Measurements from ENCODE around the gene MAP6. TPM values are rescaled to one million over a fixed set of nuclear protein-coding genes. Genes with fewer than 3 reads are reported as not detected.

The MAP6 gene
- total RNA-seq, 1 experiment from 2014 or later: not detected

DNA sequence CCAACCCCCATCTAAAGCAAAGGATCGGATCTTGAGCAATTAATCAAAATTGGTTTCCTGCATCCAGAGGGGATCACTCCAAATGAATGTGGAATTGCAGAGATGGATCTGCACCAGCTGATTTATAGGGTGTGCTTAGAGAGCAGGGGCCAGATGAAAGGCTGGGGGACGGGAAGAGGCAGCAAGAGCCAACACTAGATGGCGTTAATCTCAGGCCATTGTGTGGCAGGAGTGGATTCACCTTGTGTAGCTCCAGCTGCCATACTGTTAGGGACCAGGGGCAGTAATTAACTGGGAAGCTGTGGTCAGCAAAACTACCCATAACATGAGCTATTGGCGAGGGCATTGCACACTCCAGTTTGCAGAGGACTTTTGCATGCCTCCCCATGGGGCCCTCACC is 71.2 kb downstream of the MAP6 start (continued):
- TF ChIP-seq, protein P1, sequence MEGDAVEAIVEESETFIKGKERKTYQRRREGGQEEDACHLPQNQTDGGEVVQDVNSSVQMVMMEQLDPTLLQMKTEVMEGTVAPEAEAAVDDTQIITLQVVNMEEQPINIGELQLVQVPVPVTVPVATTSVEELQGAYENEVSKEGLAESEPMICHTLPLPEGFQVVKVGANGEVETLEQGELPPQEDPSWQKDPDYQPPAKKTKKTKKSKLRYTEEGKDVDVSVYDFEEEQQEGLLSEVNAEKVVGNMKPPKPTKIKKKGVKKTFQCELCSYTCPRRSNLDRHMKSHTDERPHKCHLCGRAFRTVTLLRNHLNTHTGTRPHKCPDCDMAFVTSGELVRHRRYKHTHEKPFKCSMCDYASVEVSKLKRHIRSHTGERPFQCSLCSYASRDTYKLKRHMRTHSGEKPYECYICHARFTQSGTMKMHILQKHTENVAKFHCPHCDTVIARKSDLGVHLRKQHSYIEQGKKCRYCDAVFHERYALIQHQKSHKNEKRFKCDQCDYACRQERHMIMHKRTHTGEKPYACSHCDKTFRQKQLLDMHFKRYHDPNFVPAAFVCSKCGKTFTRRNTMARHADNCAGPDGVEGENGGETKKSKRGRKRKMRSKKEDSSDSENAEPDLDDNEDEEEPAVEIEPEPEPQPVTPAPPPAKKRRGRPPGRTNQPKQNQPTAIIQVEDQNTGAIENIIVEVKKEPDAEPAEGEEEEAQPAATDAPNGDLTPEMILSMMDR (IDR thresholded peaks at IDR 0.05 in 2 of 3, conservative IDR thresholded peaks at IDR 0.05 in 1 of 3; ENCODE audit: borderline replicate concordance in 1 of 3, insufficient read depth in 1 of 3, low read depth in 2 of 3, low read length in 2 of 3): peak; percentile 49 to 87 (median 81); a peak in 5 of 6 replicates
- TF ChIP-seq EZH2 (IDR thresholded peaks at IDR 0.05) (no peak), FOSL1 (IDR thresholded peaks at IDR 0.05; ENCODE audit: low read depth) (no peak), CEBPB (IDR thresholded peaks at IDR 0.05; ENCODE audit: low read depth) (no peak), YY1 (IDR thresholded peaks at IDR 0.05; ENCODE audit: extremely low read depth, insufficient replicate concordance, low read depth, low read length) (peak; percentile 37), ZFX (IDR thresholded peaks at IDR 0.05) (no peak), SIN3A (IDR thresholded peaks at IDR 0.05; ENCODE audit: low read depth) (no peak)
- TF ChIP-seq, protein P2, sequence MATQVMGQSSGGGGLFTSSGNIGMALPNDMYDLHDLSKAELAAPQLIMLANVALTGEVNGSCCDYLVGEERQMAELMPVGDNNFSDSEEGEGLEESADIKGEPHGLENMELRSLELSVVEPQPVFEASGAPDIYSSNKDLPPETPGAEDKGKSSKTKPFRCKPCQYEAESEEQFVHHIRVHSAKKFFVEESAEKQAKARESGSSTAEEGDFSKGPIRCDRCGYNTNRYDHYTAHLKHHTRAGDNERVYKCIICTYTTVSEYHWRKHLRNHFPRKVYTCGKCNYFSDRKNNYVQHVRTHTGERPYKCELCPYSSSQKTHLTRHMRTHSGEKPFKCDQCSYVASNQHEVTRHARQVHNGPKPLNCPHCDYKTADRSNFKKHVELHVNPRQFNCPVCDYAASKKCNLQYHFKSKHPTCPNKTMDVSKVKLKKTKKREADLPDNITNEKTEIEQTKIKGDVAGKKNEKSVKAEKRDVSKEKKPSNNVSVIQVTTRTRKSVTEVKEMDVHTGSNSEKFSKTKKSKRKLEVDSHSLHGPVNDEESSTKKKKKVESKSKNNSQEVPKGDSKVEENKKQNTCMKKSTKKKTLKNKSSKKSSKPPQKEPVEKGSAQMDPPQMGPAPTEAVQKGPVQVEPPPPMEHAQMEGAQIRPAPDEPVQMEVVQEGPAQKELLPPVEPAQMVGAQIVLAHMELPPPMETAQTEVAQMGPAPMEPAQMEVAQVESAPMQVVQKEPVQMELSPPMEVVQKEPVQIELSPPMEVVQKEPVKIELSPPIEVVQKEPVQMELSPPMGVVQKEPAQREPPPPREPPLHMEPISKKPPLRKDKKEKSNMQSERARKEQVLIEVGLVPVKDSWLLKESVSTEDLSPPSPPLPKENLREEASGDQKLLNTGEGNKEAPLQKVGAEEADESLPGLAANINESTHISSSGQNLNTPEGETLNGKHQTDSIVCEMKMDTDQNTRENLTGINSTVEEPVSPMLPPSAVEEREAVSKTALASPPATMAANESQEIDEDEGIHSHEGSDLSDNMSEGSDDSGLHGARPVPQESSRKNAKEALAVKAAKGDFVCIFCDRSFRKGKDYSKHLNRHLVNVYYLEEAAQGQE (IDR thresholded peaks at IDR 0.05; ENCODE audit: low read depth): no peak

DNA sequence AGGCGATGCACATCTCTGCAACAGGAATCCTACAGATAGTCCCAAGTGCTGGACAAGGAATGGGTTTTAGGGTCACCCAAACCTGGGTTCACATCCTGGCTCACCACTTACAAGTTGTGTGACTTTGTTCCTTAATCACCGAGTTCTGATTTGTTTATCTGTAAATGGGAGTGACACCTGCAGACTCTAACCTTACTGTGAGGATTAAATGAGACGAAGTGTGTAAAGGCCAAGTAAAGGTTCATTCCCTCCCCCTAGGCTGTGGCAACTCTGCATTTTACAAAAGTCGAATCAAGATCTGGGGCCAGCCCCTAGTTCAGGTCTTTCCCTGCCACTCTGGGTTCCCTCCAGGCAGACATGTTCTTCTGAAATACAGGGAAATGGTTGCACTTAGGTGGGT is 71.9 kb downstream of the MAP6 start:
- intact Hi-C loops (cut with micrococcal nuclease): loop anchor here (5.0 kb wide), 1 partner anchor 720 kb away; no protein-coding TSS in a partner anchor
- Histone ChIP-seq H3K4me2 (ENCODE audit: low read length) (no peak overlapping the region), H3K27ac (ENCODE audit: low read depth, low read length) (no peak overlapping the region), H3K9ac (ENCODE audit: low read length) (no peak overlapping the region), H3K36me3 (ENCODE audit: control insufficient read depth in 1 of 2, insufficient read depth in 2 of 2, low read length in 2 of 2) (no peaks in the 10 kb centered on the region), H3K27me3 (ENCODE audit: insufficient read depth, low read length) (peaks cover 6% of the 10 kb centered on the region; the same call in 1 of the 2 replicates), H3K79me2 (ENCODE audit: insufficient read depth, low read length) (no peaks in the 10 kb centered on the region), H3K9me2 (ENCODE audit: insufficient read depth) (no peaks in the 10 kb centered on the region), H3K4me3 (replicated peaks in 1 of 2; ENCODE audit: low read depth in 1 of 2, low read length in 2 of 2) (no peak overlapping the region), H3K9me3 (ENCODE audit: control insufficient read depth in 1 of 2, insufficient read depth in 1 of 2, low read depth in 1 of 2, low read length in 2 of 2) (no peaks in the 10 kb centered on the region), H3K4me1 (ENCODE audit: control insufficient read depth in 1 of 2, insufficient read depth in 2 of 2, low read length in 2 of 2) (no peaks in the 10 kb centered on the region), H4K20me1 (ENCODE audit: insufficient read depth) (no peaks in the 10 kb centered on the region), H2AFZ (ENCODE audit: low read depth, low read length, poor library complexity, severe bottlenecking) (no peak overlapping the region)
- ATAC-seq: no peak
- DNase-seq (ENCODE audit: low read depth, low spot score): no peak
- RAD21 ChIA-PET (ENCODE audit: low non-redundant PET in 1 of 2, low total read pairs in 2 of 2, uncharacterized antibody in 2 of 2, unreplicated experiment in 2 of 2): interaction anchor here in 1 of 2 experiments (1.0 kb wide), 1 partner anchor 556 kb away, joined by 3 read pairs; no protein-coding TSS in a partner anchor
- POLR2A ChIA-PET: no interaction called here
- BruUV-seq (replicated peaks): no TSS peak
- CTCF ChIA-PET: interaction anchor here (1.1 to 1.3 kb wide), 10 partner anchors 11 to 555 kb away, joined by 3 to 16 read pairs (median 4); no protein-coding TSS in a partner anchor
- no peak for TF ChIP-seq YY1 (IDR thresholded peaks at IDR 0.05; ENCODE audit: extremely low read depth, insufficient replicate concordance, low read depth, low read length)
- TF ChIP-seq POLR2AphosphoS5 (IDR thresholded peaks at IDR 0.05; ENCODE audit: low read depth, low read length): no peak
- TF ChIP-seq, protein P2 (IDR thresholded peaks at IDR 0.05; ENCODE audit: low read depth): no peak
- TF ChIP-seq, protein P3, sequence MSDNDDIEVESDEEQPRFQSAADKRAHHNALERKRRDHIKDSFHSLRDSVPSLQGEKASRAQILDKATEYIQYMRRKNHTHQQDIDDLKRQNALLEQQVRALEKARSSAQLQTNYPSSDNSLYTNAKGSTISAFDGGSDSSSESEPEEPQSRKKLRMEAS (IDR thresholded peaks at IDR 0.05): no peak
- TF ChIP-seq ZFX (IDR thresholded peaks at IDR 0.05): no peak
- TF ChIP-seq RAD21 (IDR thresholded peaks at IDR 0.05; ENCODE audit: low read depth): no peak
- no peak for TF ChIP-seq SRF (IDR thresholded peaks at IDR 0.05; ENCODE audit: low read depth)
- no peak for TF ChIP-seq ELF1 (IDR thresholded peaks at IDR 0.05; ENCODE audit: borderline replicate concordance, low read depth)
